T-helper 2 cell treated with Interferon-gamma antibody and Interleukin-4, amounts not matched to agents 5 μg/mL and 100 μg/mL, for 36 hours (primary cell): ENCODE measurements around the gene PARM1.
"Not testable (repeated sequence)": the region's sequence is repeated elsewhere in the genome, so short reads cannot be mapped to it uniquely, and the experiment has no call there.

Source experiments
- DNase-seq: peaks from one replicate; pipeline ENCODE4 v3.0.0; 2021; ENCODE audit warnings: low spot score
- H3K27ac Mint-ChIP-seq: one replicate; pipeline ENCODE4 v1.8.0; 2021; ENCODE audit warnings: mild to moderate bottlenecking, mixed read lengths
- H3K27me3 Mint-ChIP-seq: one replicate; pipeline ENCODE4 v1.8.0; 2021; ENCODE audit warnings: low read depth, mixed read lengths
- H3K36me3 Mint-ChIP-seq: one replicate; pipeline ENCODE4 v1.8.0; 2021; ENCODE audit warnings: low read depth, mixed read lengths
- H3K4me1 Mint-ChIP-seq: one replicate; pipeline ENCODE4 v1.8.0; 2021; ENCODE audit warnings: low read depth, mixed read lengths
- H3K4me3 Mint-ChIP-seq: one replicate; pipeline ENCODE4 v1.8.0; 2022; ENCODE audit warnings: mild to moderate bottlenecking, moderate library complexity, mixed read lengths
- H3K9me3 Mint-ChIP-seq: one replicate; pipeline ENCODE4 v1.8.0; 2021; ENCODE audit warnings: mixed read lengths

The PARM1 gene

GRCh38 chr4:74982546-74983252, 49.8 kb downstream of the PARM1 start:
- Mint-ChIP-seq H3K36me3 (no peaks in the 10 kb centered on the region), H3K4me3 (no peak overlapping the region), H3K27ac (no peak overlapping the region), H3K27me3 (no peaks in the 10 kb centered on the region), H3K9me3 (peaks cover 13% of the 10 kb centered on the region), H3K4me1 (no peaks in the 10 kb centered on the region)
- no peak for DNase-seq

- Mint-ChIP-seq H3K4me1 (no peaks in the 10 kb centered on the region), H3K4me3 (no peak overlapping the region), H3K27me3 (no peaks in the 10 kb centered on the region), H3K27ac (no peak overlapping the region), H3K9me3 (peaks cover 13% of the 10 kb centered on the region), H3K36me3 (no peaks in the 10 kb centered on the region)
- DNase-seq: no peak
Observed at GRCh38 chr4:74983253-74983635, 50.3 kb downstream of the PARM1 start.

- H3K27ac Mint-ChIP-seq: no peak overlapping the region
- no peaks in the 10 kb centered on the region for H3K9me3 Mint-ChIP-seq
- no peaks in the 10 kb centered on the region for H3K27me3 Mint-ChIP-seq
- no peaks in the 10 kb centered on the region for H3K36me3 Mint-ChIP-seq
- no peak for DNase-seq
- H3K4me1 Mint-ChIP-seq: no peaks in the 10 kb centered on the region
- H3K4me3 Mint-ChIP-seq: no peak overlapping the region
Observed at GRCh38 chr4:74990276-74990875, 57.5 kb downstream of the PARM1 start.

- H3K27me3 Mint-ChIP-seq, H3K9me3 Mint-ChIP-seq, H3K4me1 Mint-ChIP-seq, H3K27ac Mint-ChIP-seq, H3K36me3 Mint-ChIP-seq, DNase-seq, H3K4me3 Mint-ChIP-seq: not testable (repeated sequence)
Observed at GRCh38 chr4:74994436-74994835, 61.5 kb downstream of the PARM1 start.

- Mint-ChIP-seq H3K4me1 (no peaks in the 10 kb centered on the region), H3K27ac (no peak overlapping the region), H3K36me3 (no peaks in the 10 kb centered on the region), H3K27me3 (no peaks in the 10 kb centered on the region), H3K9me3 (no peaks in the 10 kb centered on the region), H3K4me3 (no peak overlapping the region)
- no peak for DNase-seq
Observed at GRCh38 chr4:74996996-74997395, 64.1 kb downstream of the PARM1 start.

- no peaks in the 10 kb centered on the region for H3K4me1 Mint-ChIP-seq
- no peaks in the 10 kb centered on the region for H3K9me3 Mint-ChIP-seq
- no peaks in the 10 kb centered on the region for H3K36me3 Mint-ChIP-seq
- H3K27ac Mint-ChIP-seq: no peak overlapping the region
- H3K27me3 Mint-ChIP-seq: no peaks in the 10 kb centered on the region
- no peak for DNase-seq
- no peak overlapping the region for H3K4me3 Mint-ChIP-seq
Observed at GRCh38 chr4:74997948-74998729, 65.2 kb downstream of the PARM1 start.

- Mint-ChIP-seq H3K4me3 (no peak overlapping the region), H3K4me1 (no peaks in the 10 kb centered on the region), H3K36me3 (no peaks in the 10 kb centered on the region), H3K27ac (no peak overlapping the region), H3K27me3 (no peaks in the 10 kb centered on the region), H3K9me3 (no peaks in the 10 kb centered on the region)
- DNase-seq: no peak
Observed at GRCh38 chr4:74999714-75000309, 66.9 kb downstream of the PARM1 start.

- Mint-ChIP-seq H3K36me3 (no peaks in the 10 kb centered on the region), H3K27me3 (no peaks in the 10 kb centered on the region), H3K4me1 (no peaks in the 10 kb centered on the region), H3K9me3 (no peaks in the 10 kb centered on the region), H3K4me3 (no peak overlapping the region), H3K27ac (no peak overlapping the region)
- DNase-seq: no peak
Observed at GRCh38 chr4:75001871-75002270, 69.0 kb downstream of the PARM1 start.

- H3K36me3 Mint-ChIP-seq: no peaks in the 10 kb centered on the region
Observed at GRCh38 chr4:75002381-75002780, 69.5 kb downstream of the PARM1 start.

GRCh38 chr4:75003979-75004378, 71.1 kb downstream of the PARM1 start:
- Mint-ChIP-seq H3K4me1 (no peaks in the 10 kb centered on the region), H3K36me3 (no peaks in the 10 kb centered on the region), H3K9me3 (peaks cover 18% of the 10 kb centered on the region), H3K4me3 (no peak overlapping the region), H3K27ac (no peak overlapping the region), H3K27me3 (no peaks in the 10 kb centered on the region)
- DNase-seq: no peak

More at GRCh38 chr4:75002381-75002780, 69.5 kb downstream of the PARM1 start:
- no peak overlapping the region for H3K27ac Mint-ChIP-seq
- no peaks in the 10 kb centered on the region for H3K27me3 Mint-ChIP-seq
- no peaks in the 10 kb centered on the region for H3K4me1 Mint-ChIP-seq
- DNase-seq: no peak
- no peak overlapping the region for H3K4me3 Mint-ChIP-seq
- peaks cover 5% of the 10 kb centered on the region for H3K9me3 Mint-ChIP-seq

GRCh38 chr4:75004755-75005668, 72.1 kb downstream of the PARM1 start:
- H3K4me3 Mint-ChIP-seq: no peak overlapping the region
- no peak overlapping the region for H3K27ac Mint-ChIP-seq
- H3K9me3 Mint-ChIP-seq: peaks cover 22% of the 10 kb centered on the region
- H3K4me1 Mint-ChIP-seq: no peaks in the 10 kb centered on the region
- no peak for DNase-seq
- no peaks in the 10 kb centered on the region for H3K36me3 Mint-ChIP-seq
- H3K27me3 Mint-ChIP-seq: no peaks in the 10 kb centered on the region

- H3K27ac Mint-ChIP-seq: no peak overlapping the region
- H3K4me3 Mint-ChIP-seq: no peak overlapping the region
- no peaks in the 10 kb centered on the region for H3K36me3 Mint-ChIP-seq
- H3K4me1 Mint-ChIP-seq: no peaks in the 10 kb centered on the region
- H3K9me3 Mint-ChIP-seq: peaks cover 22% of the 10 kb centered on the region
- no peak for DNase-seq
- H3K27me3 Mint-ChIP-seq: no peaks in the 10 kb centered on the region
Observed at GRCh38 chr4:75005727-75006126, 72.8 kb downstream of the PARM1 start.

- no peaks in the 10 kb centered on the region for H3K4me1 Mint-ChIP-seq
- no peaks in the 10 kb centered on the region for H3K27me3 Mint-ChIP-seq
- no peak overlapping the region for H3K27ac Mint-ChIP-seq
- H3K4me3 Mint-ChIP-seq: no peak overlapping the region
- H3K9me3 Mint-ChIP-seq: peaks cover 22% of the 10 kb centered on the region
- no peaks in the 10 kb centered on the region for H3K36me3 Mint-ChIP-seq
- no peak for DNase-seq
Observed at GRCh38 chr4:75007891-75008290, 75.0 kb downstream of the PARM1 start.
